IgD-negative memory B cell (primary cell): ENCODE data around the gene WNT16. TPM values are rescaled to one million over a fixed set of nuclear protein-coding genes. Genes with fewer than 3 reads are reported as not detected.
"Not testable (repeated sequence)": the region's sequence is repeated elsewhere in the genome, so short reads cannot be mapped to it uniquely, and the experiment has no call there.

Source experiments
- H3K27ac Mint-ChIP-seq, 3 donors: one replicate each; pipeline ENCODE4 v1.8.0; 2020 to 2022; ENCODE audit warnings: mild to moderate bottlenecking in 3 of 3, mixed read lengths in 3 of 3, moderate library complexity in 1 of 3
- H3K27me3 Mint-ChIP-seq: one replicate; pipeline ENCODE4 v1.8.0; 2021; ENCODE audit warnings: mixed read lengths
- H3K36me3 Mint-ChIP-seq: one replicate; pipeline ENCODE4 v1.8.0; 2020; ENCODE audit warnings: mild to moderate bottlenecking, mixed read lengths
- H3K4me1 Mint-ChIP-seq, 3 donors: one replicate each; pipeline ENCODE4 v1.8.0; 2020 to 2022; ENCODE audit warnings: mixed read lengths in 3 of 3, mild to moderate bottlenecking in 1 of 3
- H3K4me3 Mint-ChIP-seq, 4 donors: one replicate each; pipeline ENCODE4 v1.8.0; 2020 to 2022; ENCODE audit warnings: mild to moderate bottlenecking in 4 of 4, mixed read lengths in 4 of 4, moderate library complexity in 3 of 4
- H3K9me3 Mint-ChIP-seq, 3 donors: one replicate each; pipeline ENCODE4 v1.8.0; 2020 to 2021; ENCODE audit warnings: mixed read lengths in 3 of 3, mild to moderate bottlenecking in 1 of 3
- polyA plus RNA-seq: library from polyadenylated mRNA; unstranded; fragments of 300-500 nt; fragmentation: Illumina TruSeq; gene quantifications from one replicate; pipeline ENCODE4 v1.2.3, GENCODE V29; 2021

The WNT16 gene
- polyA plus RNA-seq, 1 donor from 2014 or later, result 5.9 TPM

GRCh38 chr7:121300685-121301420, 27.9 kb upstream of the WNT16 start:
- Mint-ChIP-seq H3K27ac (peak overlapping the region in 2 of 3 donors; percentile 78 to 82), H3K27me3 (no peaks in the 10 kb centered on the region), H3K4me1 (peaks cover 21 to 39% (median 37%) of the 10 kb centered on the region in 3 donors), H3K9me3 (peaks cover 0 to 1% (median 0%) of the 10 kb centered on the region in 3 donors), H3K4me3 (peak overlapping the region in 1 of 4 donors; percentile 12), H3K36me3 (peaks cover 6% of the 10 kb centered on the region)

DNA sequence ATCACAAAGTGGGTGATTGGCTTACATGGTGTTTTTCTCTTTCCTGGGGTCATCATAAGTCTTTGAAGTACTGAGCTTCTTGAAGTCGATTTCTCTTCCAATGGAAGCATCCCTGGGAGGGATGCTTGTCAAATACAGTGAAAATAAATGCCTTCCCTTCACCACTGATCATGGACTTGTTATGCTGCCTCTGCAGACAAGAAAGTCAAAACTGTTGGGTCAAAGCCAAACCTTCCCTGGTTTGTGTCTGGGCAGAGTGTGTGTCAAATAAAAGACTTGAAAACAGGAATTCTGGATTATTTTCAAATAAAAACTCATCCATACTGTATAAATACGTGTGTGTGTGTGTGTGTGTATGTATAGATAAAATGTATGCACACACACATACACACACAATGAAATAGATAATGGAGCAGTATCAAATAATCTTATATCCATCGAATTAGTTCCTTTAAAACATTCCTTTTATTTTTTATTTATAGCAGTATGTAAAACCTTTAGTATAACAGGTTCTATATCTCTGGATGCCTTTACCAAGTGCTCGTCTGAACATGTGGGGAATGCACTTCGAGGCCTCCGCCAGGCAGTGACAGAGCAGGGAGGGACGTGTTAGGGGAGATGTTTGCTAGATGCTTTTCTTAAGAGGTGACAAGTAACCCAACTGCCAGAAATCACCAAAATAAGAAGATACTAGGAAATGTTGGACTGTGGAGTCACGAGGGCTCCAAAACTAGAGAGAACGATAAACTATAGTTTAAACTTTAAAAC, 27.2 kb upstream of the WNT16 start:
- peak overlapping the region; percentile 3 to 79 (median 46) for H3K4me3 Mint-ChIP-seq
- H3K27me3 Mint-ChIP-seq, result no peaks in the 10 kb centered on the region
- peaks cover 0 to 1% (median 0%) of the 10 kb centered on the region in 3 donors for H3K9me3 Mint-ChIP-seq
- peaks cover 26 to 46% (median 37%) of the 10 kb centered on the region in 3 donors for H3K4me1 Mint-ChIP-seq
- H3K36me3 Mint-ChIP-seq, result peaks cover 6% of the 10 kb centered on the region
- H3K27ac Mint-ChIP-seq, result peak overlapping the region; percentile 47 to 96 (median 82)

DNA sequence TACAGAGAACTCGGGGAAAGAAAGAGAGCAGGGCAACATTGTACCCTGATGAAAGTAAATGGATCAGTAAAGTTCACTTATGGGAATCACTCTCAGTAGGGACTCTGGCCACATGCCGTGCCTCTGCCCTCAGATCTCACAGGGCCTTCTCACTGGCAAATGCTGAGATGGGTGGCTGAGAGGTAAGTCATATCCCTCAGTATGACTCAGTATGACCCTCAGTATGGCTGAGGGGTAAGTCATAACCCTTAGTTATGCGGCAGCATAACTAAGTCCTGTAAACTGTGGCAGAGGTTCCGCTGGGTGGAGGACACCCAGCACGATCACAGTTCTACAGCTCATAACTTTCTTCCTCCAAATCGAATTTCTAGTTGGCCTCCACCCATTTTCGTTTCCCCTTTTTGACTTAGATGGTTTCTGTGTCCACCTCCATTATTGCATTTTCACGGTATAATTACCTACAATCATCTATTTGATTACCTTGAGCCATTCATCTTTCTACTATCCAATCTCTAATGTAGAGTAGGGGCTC, 26.5 kb upstream of the WNT16 start:
- Mint-ChIP-seq H3K36me3 (peaks cover 6% of the 10 kb centered on the region), H3K4me1 (peaks cover 29 to 51% (median 40%) of the 10 kb centered on the region in 3 donors), H3K4me3 (peak overlapping the region; percentile 3 to 79 (median 72)), H3K9me3 (peaks cover 0 to 1% (median 0%) of the 10 kb centered on the region in 3 donors), H3K27me3 (no peaks in the 10 kb centered on the region), H3K27ac (peak overlapping the region; percentile 47 to 96 (median 82))

GRCh38 chr7:121303422-121304101, 25.2 kb upstream of the WNT16 start:
- peaks cover 6% of the 10 kb centered on the region for H3K36me3 Mint-ChIP-seq
- peak overlapping the region in 2 of 4 donors; percentile 14 to 55 for H3K4me3 Mint-ChIP-seq
- H3K4me1 Mint-ChIP-seq, result peaks cover 29 to 53% (median 40%) of the 10 kb centered on the region in 3 donors
- peaks cover 0 to 1% (median 0%) of the 10 kb centered on the region in 3 donors for H3K9me3 Mint-ChIP-seq
- H3K27ac Mint-ChIP-seq, result peak overlapping the region in 1 of 3 donors; percentile 82
- H3K27me3 Mint-ChIP-seq, result no peaks in the 10 kb centered on the region

- peaks cover 8% of the 10 kb centered on the region for H3K36me3 Mint-ChIP-seq
- peaks cover 29 to 57% (median 40%) of the 10 kb centered on the region in 3 donors for H3K4me1 Mint-ChIP-seq
- peaks cover 0 to 1% (median 0%) of the 10 kb centered on the region in 3 donors for H3K9me3 Mint-ChIP-seq
- peak overlapping the region in 1 of 4 donors; percentile 55 for H3K4me3 Mint-ChIP-seq
- H3K27ac Mint-ChIP-seq, result no peak overlapping the region
- H3K27me3 Mint-ChIP-seq, result peaks cover 3% of the 10 kb centered on the region
Measured at GRCh38 chr7:121304102-121304658, 24.6 kb upstream of the WNT16 start.

DNA sequence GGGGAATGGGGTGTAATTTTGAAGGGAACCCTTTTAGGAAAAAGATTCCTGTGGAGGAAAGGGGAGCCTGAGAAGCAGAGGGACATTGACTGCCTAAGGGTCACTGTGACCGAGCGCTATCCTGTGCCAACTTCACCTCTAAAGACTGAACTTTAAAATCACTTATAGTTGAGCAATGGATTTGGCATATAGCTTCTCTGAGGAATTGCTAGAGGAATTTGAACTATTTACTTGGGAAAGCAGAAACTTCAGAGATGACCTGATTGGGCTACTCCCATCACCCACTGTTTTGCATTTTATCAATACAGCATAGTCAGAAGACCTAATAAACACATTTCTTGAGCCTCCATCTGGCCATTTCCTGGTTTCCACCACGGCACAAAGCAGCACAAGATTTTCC, 23.7 kb upstream of the WNT16 start:
- Mint-ChIP-seq H3K36me3 (peaks cover 12% of the 10 kb centered on the region), H3K27me3 (peaks cover 4% of the 10 kb centered on the region), H3K4me3 (no peak overlapping the region), H3K4me1 (peaks cover 31 to 58% (median 40%) of the 10 kb centered on the region in 3 donors), H3K27ac (no peak overlapping the region), H3K9me3 (peaks cover 0 to 5% (median 4%) of the 10 kb centered on the region in 3 donors)

DNA sequence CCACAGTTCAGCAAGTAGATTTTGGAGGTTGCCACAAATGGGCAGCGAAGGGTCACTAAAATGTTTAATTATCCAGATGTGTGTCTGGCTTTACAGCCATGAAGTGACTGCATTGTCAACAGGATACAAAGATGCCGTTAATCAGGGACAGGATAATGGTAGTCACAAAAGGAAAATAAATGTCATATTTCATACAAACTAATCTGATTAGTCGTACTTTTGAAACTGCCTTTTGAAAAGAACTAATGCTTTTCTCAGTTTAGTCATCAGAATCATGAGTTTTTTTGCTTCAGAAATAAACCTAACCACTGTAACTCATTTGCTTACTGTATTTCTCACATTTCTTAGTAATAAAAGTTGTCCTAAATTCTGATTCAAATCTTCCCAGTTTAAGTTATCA, 22.2 kb upstream of the WNT16 start:
- no peak overlapping the region for H3K27ac Mint-ChIP-seq
- H3K36me3 Mint-ChIP-seq, result peaks cover 14% of the 10 kb centered on the region
- peak overlapping the region in 1 of 4 donors; percentile 19 for H3K4me3 Mint-ChIP-seq
- H3K4me1 Mint-ChIP-seq, result peaks cover 29 to 53% (median 34%) of the 10 kb centered on the region in 3 donors
- H3K9me3 Mint-ChIP-seq, result peaks cover 0 to 13% (median 11%) of the 10 kb centered on the region in 3 donors
- H3K27me3 Mint-ChIP-seq, result peaks cover 4% of the 10 kb centered on the region

GRCh38 chr7:121307021-121307574, 21.7 kb upstream of the WNT16 start:
- Mint-ChIP-seq H3K27ac (no peak overlapping the region), H3K4me3 (peak overlapping the region in 1 of 4 donors; percentile 43), H3K9me3 (peaks cover 0 to 13% (median 11%) of the 10 kb centered on the region in 3 donors), H3K4me1 (peaks cover 28 to 49% (median 29%) of the 10 kb centered on the region in 3 donors), H3K27me3 (peaks cover 4% of the 10 kb centered on the region), H3K36me3 (peaks cover 14% of the 10 kb centered on the region)

DNA sequence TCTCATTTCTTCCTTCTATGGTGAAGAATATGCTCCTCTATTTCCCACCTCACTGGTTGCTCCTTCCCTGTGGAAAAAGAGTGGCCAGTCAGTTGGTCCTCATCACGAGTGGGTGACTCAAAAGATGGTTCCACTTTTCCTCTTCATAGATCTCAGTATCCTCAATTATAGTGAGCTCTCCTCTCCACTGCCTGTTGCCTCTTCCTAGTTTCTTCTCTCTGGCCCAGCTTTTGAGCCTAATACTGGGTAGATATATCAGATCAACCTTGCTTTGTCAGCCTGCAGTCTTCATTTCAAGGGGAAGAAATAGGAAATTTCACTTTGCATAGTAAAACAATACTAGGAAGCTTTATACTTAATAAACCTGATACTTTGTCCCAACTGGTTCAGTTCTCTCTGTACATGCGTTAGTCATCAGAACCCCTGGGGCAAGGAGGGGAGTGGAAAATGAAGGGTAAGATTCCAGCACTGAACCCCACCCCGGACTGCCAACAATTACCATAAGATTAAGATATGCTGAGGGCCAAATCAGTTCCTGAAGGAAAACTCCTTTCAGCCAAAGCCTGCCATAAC, 15.5 kb upstream of the WNT16 start:
- Mint-ChIP-seq H3K4me1 (peaks cover 30 to 42% (median 36%) of the 10 kb centered on the region in 3 donors), H3K27me3 (peaks cover 4% of the 10 kb centered on the region), H3K4me3 (peak overlapping the region; percentile 3 to 73 (median 57)), H3K9me3 (peaks cover 0 to 15% (median 13%) of the 10 kb centered on the region in 3 donors), H3K27ac (peak overlapping the region; percentile 85 to 95 (median 86)), H3K36me3 (peaks cover 15% of the 10 kb centered on the region)

- Mint-ChIP-seq H3K36me3 (peaks cover 13% of the 10 kb centered on the region), H3K4me3 (peak overlapping the region; percentile 53 to 84 (median 60)), H3K27me3 (peaks cover 3% of the 10 kb centered on the region), H3K4me1 (peaks cover 30 to 36% (median 36%) of the 10 kb centered on the region in 3 donors), H3K27ac (peak overlapping the region; percentile 85 to 95 (median 86)), H3K9me3 (peaks cover 0 to 15% (median 13%) of the 10 kb centered on the region in 3 donors)
Measured at GRCh38 chr7:121313793-121314676, 14.8 kb upstream of the WNT16 start.

DNA sequence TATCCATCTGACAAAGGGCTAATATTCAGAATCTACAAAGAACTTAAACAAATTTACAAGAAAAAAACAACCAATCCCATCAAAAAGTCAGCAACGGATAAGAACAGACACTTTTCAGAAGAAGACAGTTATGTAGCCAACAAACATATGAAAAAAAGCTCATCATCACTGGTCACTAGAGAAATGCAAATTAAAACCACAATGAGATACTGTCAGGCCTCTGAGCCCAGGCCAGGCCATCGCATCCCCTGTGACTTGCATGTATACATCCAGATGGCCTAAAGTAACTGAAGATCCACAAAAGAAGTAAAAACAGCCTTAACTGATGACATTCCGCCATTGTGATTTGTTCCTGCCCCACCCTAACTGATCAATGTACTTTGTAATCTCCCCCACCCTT, 13.6 kb upstream of the WNT16 start:
- Mint-ChIP-seq H3K4me3 (peak overlapping the region in 3 of 4 donors; percentile 21 to 73 (median 42)), H3K36me3 (peaks cover 11% of the 10 kb centered on the region), H3K9me3 (peaks cover 0 to 11% (median 8%) of the 10 kb centered on the region in 3 donors), H3K27ac (peak overlapping the region; percentile 55 to 86 (median 85)), H3K4me1 (peaks cover 28 to 36% (median 36%) of the 10 kb centered on the region in 3 donors)
- not testable (repeated sequence) for H3K27me3 Mint-ChIP-seq

GRCh38 chr7:121322460-121322859, 6.3 kb upstream of the WNT16 start:
- H3K27ac Mint-ChIP-seq, result peak overlapping the region in 1 of 3 donors; percentile 37
- H3K9me3 Mint-ChIP-seq, result no peaks in the 10 kb centered on the region
- peaks cover 6 to 21% (median 16%) of the 10 kb centered on the region in 3 donors for H3K4me1 Mint-ChIP-seq
- peaks cover 1% of the 10 kb centered on the region for H3K27me3 Mint-ChIP-seq
- H3K4me3 Mint-ChIP-seq, result peak overlapping the region in 1 of 4 donors; percentile 23
- H3K36me3 Mint-ChIP-seq, result peaks cover 10% of the 10 kb centered on the region
